ENCODE data around the gene INPP4B.
A peak's percentile ranks its signal among the peaks of the same experiment; 100 is the strongest.

Gene INPP4B

GRCh38 chr4:142356801-142357200, 489.3 kb downstream of the INPP4B start:
- peaks cover 93% of the 10 kb centered on the region for H3K4me1 Mint-ChIP-seq
- H3K27ac Mint-ChIP-seq = peak overlapping the region; percentile 98
- peaks cover 6% of the 10 kb centered on the region for H3K36me3 Mint-ChIP-seq
- H3K27me3 Mint-ChIP-seq = no peaks in the 10 kb centered on the region
- peaks cover 2% of the 10 kb centered on the region for H3K9me3 Mint-ChIP-seq
- peak overlapping the region; percentile 24 for H3K4me3 Mint-ChIP-seq

GRCh38 chr4:142356118-142356759, 489.9 kb downstream of the INPP4B start:
- no peaks in the 10 kb centered on the region for H3K27me3 Mint-ChIP-seq
- H3K4me1 Mint-ChIP-seq = peaks cover 96% of the 10 kb centered on the region
- H3K36me3 Mint-ChIP-seq = peaks cover 6% of the 10 kb centered on the region
- H3K4me3 Mint-ChIP-seq = peak overlapping the region; percentile 70
- H3K9me3 Mint-ChIP-seq = no peaks in the 10 kb centered on the region
- H3K27ac Mint-ChIP-seq = peak overlapping the region; percentile 98

- H3K27ac Mint-ChIP-seq = peak overlapping the region; percentile 98
- H3K4me1 Mint-ChIP-seq = peaks cover 96% of the 10 kb centered on the region
Measured at GRCh38 chr4:142355421-142355930, 490.6 kb downstream of the INPP4B start.

GRCh38 chr4:142354794-142355420, 491.2 kb downstream of the INPP4B start:
- Mint-ChIP-seq H3K4me1 (peaks cover 97% of the 10 kb centered on the region), H3K9me3 (no peaks in the 10 kb centered on the region)

More at GRCh38 chr4:142355421-142355930, 490.6 kb downstream of the INPP4B start:
- peaks cover 4% of the 10 kb centered on the region for H3K36me3 Mint-ChIP-seq
- H3K4me3 Mint-ChIP-seq = peak overlapping the region; percentile 70
- H3K9me3 Mint-ChIP-seq = no peaks in the 10 kb centered on the region
- H3K27me3 Mint-ChIP-seq = no peaks in the 10 kb centered on the region

GRCh38 chr4:142354041-142354440, 492.1 kb downstream of the INPP4B start:
- no peaks in the 10 kb centered on the region for H3K27me3 Mint-ChIP-seq
- peaks cover 6% of the 10 kb centered on the region for H3K36me3 Mint-ChIP-seq
- H3K27ac Mint-ChIP-seq = peak overlapping the region; percentile 98
- peaks cover 98% of the 10 kb centered on the region for H3K4me1 Mint-ChIP-seq
- H3K4me3 Mint-ChIP-seq = peak overlapping the region; percentile 74
- H3K9me3 Mint-ChIP-seq = no peaks in the 10 kb centered on the region

More at GRCh38 chr4:142354794-142355420, 491.2 kb downstream of the INPP4B start:
- Mint-ChIP-seq H3K27me3 (no peaks in the 10 kb centered on the region), H3K4me3 (peak overlapping the region; percentile 70), H3K27ac (peak overlapping the region; percentile 98), H3K36me3 (peaks cover 6% of the 10 kb centered on the region)

- peak overlapping the region; percentile 74 for H3K4me3 Mint-ChIP-seq
- H3K36me3 Mint-ChIP-seq = peaks cover 5% of the 10 kb centered on the region
- peaks cover 98% of the 10 kb centered on the region for H3K4me1 Mint-ChIP-seq
- H3K9me3 Mint-ChIP-seq = no peaks in the 10 kb centered on the region
- peak overlapping the region; percentile 98 for H3K27ac Mint-ChIP-seq
- H3K27me3 Mint-ChIP-seq = no peaks in the 10 kb centered on the region
Measured at GRCh38 chr4:142353149-142353738, 492.9 kb downstream of the INPP4B start.

GRCh38 chr4:142352712-142353111, 493.4 kb downstream of the INPP4B start:
- Mint-ChIP-seq H3K4me1 (peaks cover 100% of the 10 kb centered on the region), H3K27ac (peak overlapping the region; percentile 98), H3K36me3 (peaks cover 5% of the 10 kb centered on the region), H3K27me3 (no peaks in the 10 kb centered on the region), H3K4me3 (peak overlapping the region; percentile 74), H3K9me3 (no peaks in the 10 kb centered on the region)

- Mint-ChIP-seq H3K27ac (peak overlapping the region; percentile 98), H3K9me3 (no peaks in the 10 kb centered on the region), H3K4me1 (peaks cover 100% of the 10 kb centered on the region), H3K4me3 (peak overlapping the region; percentile 79), H3K27me3 (no peaks in the 10 kb centered on the region), H3K36me3 (peaks cover 5% of the 10 kb centered on the region)
Measured at GRCh38 chr4:142351958-142352357, 494.1 kb downstream of the INPP4B start.

- Mint-ChIP-seq H3K27ac (peak overlapping the region; percentile 98), H3K4me1 (peaks cover 100% of the 10 kb centered on the region), H3K27me3 (no peaks in the 10 kb centered on the region), H3K4me3 (peak overlapping the region; percentile 49), H3K36me3 (peaks cover 9% of the 10 kb centered on the region), H3K9me3 (no peaks in the 10 kb centered on the region)
Measured at GRCh38 chr4:142350871-142351270, 495.2 kb downstream of the INPP4B start.

- Mint-ChIP-seq H3K36me3 (peaks cover 6% of the 10 kb centered on the region), H3K4me1 (peaks cover 99% of the 10 kb centered on the region)
Measured at GRCh38 chr4:142348613-142349021, 497.5 kb downstream of the INPP4B start.

GRCh38 chr4:142347241-142347640, 498.9 kb downstream of the INPP4B start:
- Mint-ChIP-seq H3K9me3 (no peaks in the 10 kb centered on the region), H3K27ac (peak overlapping the region; percentile 10), H3K4me1 (peaks cover 99% of the 10 kb centered on the region), H3K4me3 (peak overlapping the region; percentile 66), H3K36me3 (peaks cover 10% of the 10 kb centered on the region), H3K27me3 (no peaks in the 10 kb centered on the region)

More at GRCh38 chr4:142348613-142349021, 497.5 kb downstream of the INPP4B start:
- peak overlapping the region; percentile 62 for H3K4me3 Mint-ChIP-seq
- peak overlapping the region; percentile 92 for H3K27ac Mint-ChIP-seq
- H3K27me3 Mint-ChIP-seq = no peaks in the 10 kb centered on the region
- H3K9me3 Mint-ChIP-seq = no peaks in the 10 kb centered on the region

- H3K4me3 Mint-ChIP-seq = peak overlapping the region; percentile 64
- H3K9me3 Mint-ChIP-seq = no peaks in the 10 kb centered on the region
- H3K27ac Mint-ChIP-seq = peak overlapping the region; percentile 73
- peaks cover 93% of the 10 kb centered on the region for H3K4me1 Mint-ChIP-seq
- H3K36me3 Mint-ChIP-seq = peaks cover 10% of the 10 kb centered on the region
- H3K27me3 Mint-ChIP-seq = no peaks in the 10 kb centered on the region
Measured at GRCh38 chr4:142345924-142346323, 500.2 kb downstream of the INPP4B start.

GRCh38 chr4:142341268-142341667, 504.8 kb downstream of the INPP4B start:
- H3K27me3 Mint-ChIP-seq = no peaks in the 10 kb centered on the region
- peak overlapping the region; percentile 48 for H3K27ac Mint-ChIP-seq
- H3K4me1 Mint-ChIP-seq = peaks cover 76% of the 10 kb centered on the region
- H3K9me3 Mint-ChIP-seq = no peaks in the 10 kb centered on the region
- H3K36me3 Mint-ChIP-seq = peaks cover 17% of the 10 kb centered on the region
- H3K4me3 Mint-ChIP-seq = no peak overlapping the region

GRCh38 chr4:142339053-142339452, 507.0 kb downstream of the INPP4B start:
- peaks cover 24% of the 10 kb centered on the region for H3K36me3 Mint-ChIP-seq
- no peaks in the 10 kb centered on the region for H3K9me3 Mint-ChIP-seq
- no peaks in the 10 kb centered on the region for H3K27me3 Mint-ChIP-seq
- peaks cover 72% of the 10 kb centered on the region for H3K4me1 Mint-ChIP-seq
- H3K27ac Mint-ChIP-seq = peak overlapping the region; percentile 73
- H3K4me3 Mint-ChIP-seq = no peak overlapping the region

- Mint-ChIP-seq H3K27me3 (no peaks in the 10 kb centered on the region), H3K27ac (peak overlapping the region; percentile 17), H3K9me3 (no peaks in the 10 kb centered on the region), H3K4me3 (no peak overlapping the region), H3K4me1 (peaks cover 65% of the 10 kb centered on the region), H3K36me3 (peaks cover 26% of the 10 kb centered on the region)
Measured at GRCh38 chr4:142336251-142336934, 509.7 kb downstream of the INPP4B start.

Data from activated naive CD4-positive, alpha-beta T cell treated with anti-CD3 and anti-CD28 coated beads, Interleukin-2, amount 50 U/mL, for 24 hours (primary cell).